GM18870 (cell line): ENCODE data around the gene MTMR3.
A peak's percentile ranks its signal among the peaks of the same experiment; 100 is the strongest.

Experiments
- ATAC-seq: cut with Tn5 transposase; IDR thresholded peaks from one replicate; pipeline ENCODE4 v1.9.1; 2021; ENCODE audit warnings: moderate library complexity; ENCODE audit not compliant: unreplicated experiment

Gene MTMR3

GRCh38 chr22:29914165-29914564 is 31.2 kb downstream of the MTMR3 start:
- ATAC-seq, result no peak

DNA sequence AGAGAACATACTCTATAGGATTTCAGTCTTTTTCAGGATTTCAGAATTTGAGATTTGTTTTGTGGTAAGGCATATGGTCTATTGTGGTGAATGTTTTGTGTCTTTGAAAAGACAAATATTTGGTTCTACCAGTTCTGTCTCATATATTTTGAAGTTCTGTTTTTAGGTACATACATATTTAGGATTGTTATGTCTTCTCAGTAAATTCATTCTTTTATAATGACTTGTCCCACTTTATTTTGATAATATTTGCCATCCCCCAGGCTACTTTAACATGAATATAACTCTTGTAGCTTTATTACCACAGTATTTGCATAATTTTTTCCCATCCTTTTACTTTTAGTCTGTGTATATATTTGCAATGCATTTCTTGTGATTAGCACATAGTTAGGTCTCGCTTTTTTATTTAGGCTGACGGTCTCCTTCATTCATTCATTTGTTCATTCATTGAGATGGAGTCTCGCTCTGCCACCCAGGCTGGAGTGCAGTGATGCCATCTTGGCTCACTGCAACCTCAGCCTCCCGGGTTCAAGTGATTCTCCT is 32.1 kb downstream of the MTMR3 start:
- no peak for ATAC-seq

DNA sequence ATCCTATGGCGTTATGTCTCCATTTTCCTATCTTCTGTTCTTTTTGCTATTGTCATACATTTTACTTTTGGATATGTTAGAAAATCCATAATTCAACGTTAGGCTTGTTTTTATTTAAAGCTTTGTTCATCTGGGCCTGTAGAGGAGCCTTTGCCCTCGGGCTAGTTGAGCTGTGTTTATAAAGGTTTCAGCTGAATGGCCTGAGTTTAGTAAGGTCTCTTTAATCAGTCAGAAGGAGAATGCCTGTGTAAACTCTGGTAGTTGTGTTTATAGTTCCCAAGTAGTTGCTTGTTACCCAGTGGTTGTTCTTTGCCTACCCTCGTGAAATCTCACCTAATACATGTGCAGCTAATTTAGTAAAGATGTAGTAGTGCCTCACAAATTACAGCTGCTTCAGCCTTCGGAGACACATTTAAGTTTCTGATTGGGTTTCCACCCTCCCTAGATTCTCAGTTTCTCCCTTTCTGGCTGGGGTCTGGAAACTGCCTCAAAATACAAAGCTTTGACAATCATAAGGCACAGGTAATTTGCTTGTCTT is 33.1 kb downstream of the MTMR3 start:
- no peak for ATAC-seq

GRCh38 chr22:29917052-29917902 is 34.3 kb downstream of the MTMR3 start:
- ATAC-seq, result no peak

GRCh38 chr22:29925402-29925801 is 42.4 kb downstream of the MTMR3 start:
- no peak for ATAC-seq

GRCh38 chr22:29926057-29926456 is 43.1 kb downstream of the MTMR3 start:
- no peak for ATAC-seq

GRCh38 chr22:29932136-29932535 is 49.2 kb downstream of the MTMR3 start:
- no peak for ATAC-seq

DNA sequence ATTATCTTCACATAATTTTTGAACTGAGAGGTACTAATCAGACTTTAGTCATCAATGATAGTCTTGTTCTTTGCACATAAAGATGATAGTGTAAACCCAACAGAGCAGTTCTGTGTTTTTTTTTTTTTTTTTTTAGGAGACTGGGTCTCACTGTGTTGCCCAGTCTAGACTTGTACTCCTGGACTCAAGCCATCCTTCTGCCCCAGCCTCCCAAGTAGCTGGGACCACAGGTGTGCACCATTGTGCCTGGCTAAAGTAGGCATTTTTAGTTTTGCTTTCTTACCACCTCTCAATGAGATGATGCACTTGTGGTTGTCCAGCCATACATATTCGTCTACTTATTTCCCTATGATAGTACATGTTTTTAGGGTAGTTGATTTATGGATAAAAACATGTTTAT is 50.6 kb downstream of the MTMR3 start:
- ATAC-seq, result no peak

GRCh38 chr22:29934596-29934995 is 51.6 kb downstream of the MTMR3 start:
- ATAC-seq, result no peak

DNA sequence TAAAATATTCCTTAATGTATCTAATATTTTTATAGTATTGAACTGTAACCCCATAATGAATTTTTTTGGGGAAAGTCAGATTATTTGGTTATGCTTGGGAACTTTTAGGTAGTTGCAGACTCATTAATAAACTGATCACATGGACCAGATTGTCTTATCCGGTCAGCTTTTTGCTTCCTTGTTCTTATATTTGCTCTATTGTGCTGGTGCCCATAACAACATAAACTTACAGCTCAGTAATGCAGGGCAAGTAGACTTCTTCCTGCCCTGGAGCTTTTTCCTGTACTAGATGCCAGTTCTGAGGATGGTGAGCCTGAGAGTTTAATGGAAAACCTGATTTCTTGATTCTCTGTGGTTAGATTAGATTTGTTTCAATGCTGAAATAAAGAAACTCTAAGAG is 53.2 kb downstream of the MTMR3 start:
- ATAC-seq, result no peak

DNA sequence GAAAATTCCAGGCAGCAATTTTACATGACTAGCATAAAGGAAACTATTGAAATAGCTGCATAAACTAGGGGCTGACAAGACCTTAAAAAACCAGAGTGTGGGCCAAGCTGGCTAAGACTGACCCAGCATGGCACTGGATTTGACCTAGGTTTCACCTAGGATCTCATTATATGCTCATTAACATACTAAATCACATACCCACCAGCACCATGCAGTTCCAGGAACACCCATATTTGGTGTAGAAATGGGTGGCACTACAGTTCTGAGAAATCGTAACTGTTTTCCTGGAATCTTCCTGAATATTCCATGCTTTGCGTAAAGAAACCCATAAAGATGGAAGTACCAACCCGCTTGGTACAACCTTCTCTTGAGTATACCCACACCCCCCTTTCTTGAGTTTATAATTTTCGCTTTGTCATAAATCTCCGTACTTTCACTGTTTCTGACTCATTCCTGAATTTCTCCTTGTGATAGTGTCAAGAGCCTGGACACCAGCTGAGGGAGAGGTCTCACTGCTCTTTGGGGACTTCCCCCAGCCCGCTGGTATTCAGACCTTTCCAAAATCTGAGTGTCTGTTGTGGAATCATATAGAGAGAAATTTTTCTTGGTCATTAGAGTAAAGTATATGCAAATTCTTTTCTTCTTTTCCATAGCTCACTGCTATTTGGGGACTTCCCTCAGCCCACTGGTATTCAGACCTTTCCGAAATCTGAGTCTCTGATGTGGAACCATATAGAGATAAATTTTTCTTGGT is 55.1 kb downstream of the MTMR3 start:
- ATAC-seq, result peak; percentile 60

DNA sequence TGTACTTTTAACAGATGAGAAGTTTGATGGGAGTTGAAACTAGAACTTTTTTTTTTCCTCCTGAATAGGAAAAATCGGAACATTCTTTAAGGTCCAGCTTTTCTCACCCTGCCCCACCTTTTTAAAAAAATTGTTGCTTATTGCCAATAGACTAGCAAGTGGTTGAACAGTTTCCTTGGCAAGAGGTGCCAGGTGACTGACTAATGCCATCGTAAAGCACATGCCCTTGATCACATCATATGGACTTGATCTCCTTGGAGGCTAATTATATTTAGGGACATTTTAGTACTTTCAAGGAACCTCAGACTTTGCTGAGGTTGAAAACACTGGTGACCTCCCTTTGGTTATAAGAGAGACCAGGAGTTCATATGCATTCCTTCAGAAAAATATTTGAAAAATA is 57.6 kb downstream of the MTMR3 start:
- ATAC-seq, result no peak

GRCh38 chr22:29944339-29944738 is 61.4 kb downstream of the MTMR3 start:
- ATAC-seq, result no peak

GRCh38 chr22:29945435-29945834 is 62.5 kb downstream of the MTMR3 start:
- no peak for ATAC-seq

DNA sequence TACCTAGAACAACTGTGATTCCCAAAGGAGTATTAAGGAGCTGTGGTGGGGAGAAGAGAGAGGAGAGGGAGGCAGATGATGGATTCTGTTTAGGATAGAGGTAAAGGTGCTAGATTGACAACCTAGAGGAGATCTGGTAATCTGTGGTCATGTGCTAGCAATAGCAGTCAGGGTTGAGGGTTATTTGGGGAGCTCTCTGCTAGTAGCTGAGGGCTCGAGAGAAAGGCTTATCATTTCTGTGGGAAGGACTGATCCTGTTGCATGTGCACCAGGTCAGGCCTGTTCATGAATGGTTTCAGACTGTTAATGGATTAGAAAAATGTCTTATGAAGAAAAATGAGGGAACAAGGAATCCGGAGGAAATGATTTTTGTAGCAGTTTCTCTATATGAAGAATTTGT is 63.2 kb downstream of the MTMR3 start:
- no peak for ATAC-seq

DNA sequence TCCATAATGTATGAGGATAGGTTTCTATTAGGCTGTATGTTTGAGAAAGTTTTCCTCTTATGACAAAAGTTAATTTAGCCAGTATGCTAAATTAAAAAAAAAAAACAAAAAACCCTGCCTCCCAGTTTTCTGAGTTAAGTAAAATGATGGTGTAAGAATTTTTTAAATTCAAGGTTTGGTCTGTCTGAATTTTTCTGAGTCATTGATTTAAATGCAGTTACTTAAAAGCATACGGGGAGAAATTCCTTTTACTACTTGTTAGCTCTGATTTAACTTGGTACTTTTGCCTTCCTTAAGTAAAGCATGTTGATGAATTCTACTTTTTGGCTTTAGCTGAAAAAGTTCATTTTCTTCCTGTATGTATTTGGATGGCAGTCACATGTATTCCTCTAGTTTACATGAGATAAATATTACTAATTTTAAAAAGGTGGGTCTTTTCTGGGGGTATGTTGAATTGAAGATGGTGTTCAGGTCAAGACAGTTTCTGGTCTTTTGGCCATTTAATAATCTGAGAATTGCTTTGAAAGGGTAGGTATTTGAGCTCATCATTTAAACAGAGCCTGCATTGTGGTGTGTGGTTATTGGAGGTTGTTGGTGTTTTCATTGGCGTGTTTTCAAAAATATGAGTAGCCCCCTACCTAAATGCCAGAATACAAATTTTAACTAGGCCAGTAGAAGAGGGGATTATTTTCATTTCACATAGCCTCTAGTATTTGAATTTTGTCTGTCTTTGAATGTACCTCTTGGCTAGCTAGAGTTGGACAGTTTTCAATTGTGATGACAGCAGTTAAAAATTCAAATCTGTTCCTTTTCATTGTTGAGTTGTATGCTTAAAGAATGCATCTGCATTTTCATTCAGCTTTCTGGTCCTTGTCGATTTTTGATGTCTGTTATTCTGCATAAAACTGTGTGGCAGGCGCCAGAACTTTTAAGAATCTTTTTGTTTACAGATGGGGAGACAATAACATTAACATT is 64.7 kb downstream of the MTMR3 start:
- no peak for ATAC-seq

- ATAC-seq, result no peak
Observed at GRCh38 chr22:29948385-29948769, 65.4 kb downstream of the MTMR3 start.

DNA sequence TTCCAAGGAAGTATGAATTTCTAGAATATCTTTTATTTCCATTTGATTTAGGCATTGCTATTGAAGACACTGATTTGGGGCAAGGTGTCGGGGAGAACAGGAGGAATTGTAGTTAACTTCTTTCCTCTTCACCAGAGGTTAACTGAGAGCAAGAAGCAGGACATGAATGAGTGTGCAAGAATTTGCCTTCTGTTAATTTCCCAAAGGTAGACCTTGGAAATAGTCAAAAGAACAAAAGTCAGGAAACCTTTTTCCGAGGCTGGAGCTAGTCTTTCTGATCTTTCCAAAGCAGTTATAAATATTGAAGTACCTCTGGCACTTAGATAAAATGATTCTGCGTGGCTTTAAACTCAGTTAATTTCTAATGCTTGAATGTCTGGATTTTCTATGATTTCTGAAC is 66.9 kb downstream of the MTMR3 start:
- ATAC-seq, result no peak

DNA sequence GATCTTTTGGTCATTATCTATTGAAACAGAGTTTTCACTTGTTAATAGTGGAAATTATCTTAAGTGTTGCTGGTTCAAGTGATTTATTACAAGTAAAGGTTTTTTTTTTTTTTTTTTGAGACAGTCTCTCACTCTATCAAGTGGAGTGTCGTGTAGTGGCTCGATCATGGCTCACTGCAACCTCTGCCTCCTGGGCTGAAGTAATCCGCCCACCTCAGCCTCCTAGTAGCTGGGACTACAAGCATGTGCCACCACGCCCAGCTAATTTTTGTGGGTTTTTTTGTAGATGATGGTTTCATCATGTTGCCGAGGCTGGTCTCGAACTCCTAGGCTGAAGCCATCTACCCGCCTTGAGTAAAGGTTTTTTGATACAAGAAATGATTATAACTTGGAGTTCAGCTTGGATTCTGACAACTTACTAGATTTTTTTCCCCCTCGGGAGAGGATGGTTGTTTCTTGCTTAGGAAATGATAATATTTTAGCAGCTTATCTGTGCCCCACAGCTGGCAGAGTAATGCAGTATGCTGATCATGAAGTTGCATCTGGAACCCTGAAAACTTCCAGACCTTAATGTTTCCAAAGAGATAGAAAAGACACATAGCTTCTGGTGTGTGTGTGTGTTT is 68.9 kb downstream of the MTMR3 start:
- ATAC-seq, result no peak

- ATAC-seq, result no peak
Observed at GRCh38 chr22:29954203-29954855, 71.4 kb downstream of the MTMR3 start.
